Kasumi-1 (cell line): ENCODE measurements around the gene ALDH7A1.

ENCODE experiments used
- DNase-seq, 2 experiments: peaks; one replicate each; lab custom pipeline; 2025; lab: John Stamatoyannopoulos, UW

The ALDH7A1 gene

GRCh38 chr5:126508251-126508961 lies 86.6 kb downstream of the ALDH7A1 start:
- no peak for DNase-seq

DNA sequence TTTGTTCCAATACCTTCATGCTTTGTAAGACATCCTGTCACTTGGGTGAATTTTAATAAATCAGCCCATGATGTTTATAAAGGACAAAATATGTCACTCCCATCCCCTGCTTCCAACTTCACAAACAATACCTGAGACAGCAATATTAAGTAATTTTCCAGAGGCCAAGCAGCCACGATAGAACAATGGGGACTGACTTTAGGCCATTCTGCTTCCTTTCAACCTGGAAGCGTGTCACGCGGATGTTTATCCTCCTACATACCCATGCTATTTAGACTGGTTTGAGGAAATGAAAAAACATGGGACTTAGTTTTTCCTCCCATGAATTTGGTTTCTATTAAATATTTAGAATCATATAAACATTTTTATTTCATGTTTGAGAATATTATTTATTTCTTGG lies 88.9 kb downstream of the ALDH7A1 start:
- DNase-seq = no peak

DNA sequence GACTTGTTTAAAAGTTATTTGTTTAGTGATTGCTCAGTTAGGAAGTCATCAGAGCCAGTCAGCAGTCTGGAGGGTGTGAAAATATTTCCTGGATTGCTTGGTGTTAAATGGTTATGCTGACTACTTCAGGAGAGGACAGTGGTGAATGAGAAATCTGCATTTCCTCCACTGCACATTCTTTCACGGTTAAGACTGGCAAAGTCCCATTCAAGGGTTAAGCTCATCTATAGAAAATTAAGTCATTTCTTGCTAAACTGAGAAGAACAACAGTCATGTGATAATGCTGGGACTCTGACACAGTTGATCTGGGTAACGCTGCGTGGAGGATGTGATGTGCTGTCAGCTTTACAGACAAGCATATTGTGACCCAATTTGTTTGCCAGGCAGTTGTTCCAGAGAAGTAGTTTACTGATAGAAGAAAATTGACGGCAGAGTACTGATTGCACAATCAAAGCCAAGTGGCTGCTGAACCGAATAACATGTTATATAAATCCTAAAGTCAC lies 91.4 kb downstream of the ALDH7A1 start:
- no peak for DNase-seq

- DNase-seq = no peak
Measured at GRCh38 chr5:126501448-126501847, 93.6 kb downstream of the ALDH7A1 start.

- peak; percentile 30 to 45 for DNase-seq
Measured at GRCh38 chr5:126499853-126500342, 95.1 kb downstream of the ALDH7A1 start.

DNA sequence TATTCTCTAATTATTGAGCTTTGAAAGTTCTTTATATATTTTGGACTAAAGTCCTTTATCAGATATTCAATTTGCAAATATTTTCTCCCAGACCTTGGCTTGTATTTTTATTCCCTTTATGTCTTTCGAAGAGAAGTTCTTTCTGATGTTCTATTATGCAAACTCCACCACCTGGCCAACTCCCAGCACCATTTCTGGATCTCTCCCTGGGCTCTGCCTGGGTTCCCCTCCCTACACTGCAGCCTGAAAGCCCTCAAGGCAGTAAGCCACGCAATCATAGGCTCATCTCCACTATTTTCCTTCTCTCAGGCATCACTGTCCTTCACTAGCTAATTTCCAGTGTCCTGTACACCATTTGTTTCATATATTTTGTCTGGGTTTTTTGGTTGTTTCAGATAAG lies 95.7 kb downstream of the ALDH7A1 start:
- DNase-seq = no peak

GRCh38 chr5:126497506-126497905 lies 97.5 kb downstream of the ALDH7A1 start:
- DNase-seq = no peak

DNA sequence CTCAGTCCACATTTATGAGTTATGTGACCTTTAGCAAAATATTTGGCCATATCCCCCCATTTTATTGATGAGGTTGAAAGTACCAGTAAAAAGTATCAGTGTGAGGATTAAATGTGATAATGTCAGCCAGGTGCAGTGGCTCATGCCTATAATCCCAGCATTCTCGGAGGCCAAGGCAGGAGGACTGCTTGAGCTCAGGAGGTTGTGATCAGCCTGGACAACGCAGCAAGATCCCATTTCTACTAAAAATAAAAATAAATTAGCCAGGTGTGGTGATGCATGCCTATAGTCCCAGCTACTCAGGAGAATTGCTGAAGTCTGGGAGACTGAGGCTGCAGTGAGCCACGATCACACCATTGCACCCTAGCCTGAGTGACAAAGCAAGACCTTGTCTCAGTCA lies 100.6 kb downstream of the ALDH7A1 start:
- DNase-seq = no peak

DNA sequence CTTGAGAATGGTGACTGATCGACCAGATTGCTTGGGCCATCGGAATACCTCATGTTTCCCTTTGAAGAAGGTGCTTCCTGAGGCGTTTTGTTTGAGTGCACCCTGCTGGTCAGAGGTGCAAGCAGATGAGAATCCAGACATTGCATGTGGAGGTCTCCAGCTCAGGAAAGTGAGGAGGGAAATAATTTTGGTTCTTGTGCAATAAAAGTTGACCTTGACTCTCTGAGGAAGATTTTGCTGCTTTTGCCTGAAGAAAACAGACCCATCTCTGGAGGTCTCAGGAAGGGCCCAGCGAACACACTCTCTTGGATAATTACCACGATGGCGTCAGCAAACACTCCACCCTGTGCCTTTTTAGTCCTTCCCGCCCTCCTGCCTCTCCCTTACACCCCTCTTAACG lies 102.1 kb downstream of the ALDH7A1 start:
- DNase-seq = no peak

DNA sequence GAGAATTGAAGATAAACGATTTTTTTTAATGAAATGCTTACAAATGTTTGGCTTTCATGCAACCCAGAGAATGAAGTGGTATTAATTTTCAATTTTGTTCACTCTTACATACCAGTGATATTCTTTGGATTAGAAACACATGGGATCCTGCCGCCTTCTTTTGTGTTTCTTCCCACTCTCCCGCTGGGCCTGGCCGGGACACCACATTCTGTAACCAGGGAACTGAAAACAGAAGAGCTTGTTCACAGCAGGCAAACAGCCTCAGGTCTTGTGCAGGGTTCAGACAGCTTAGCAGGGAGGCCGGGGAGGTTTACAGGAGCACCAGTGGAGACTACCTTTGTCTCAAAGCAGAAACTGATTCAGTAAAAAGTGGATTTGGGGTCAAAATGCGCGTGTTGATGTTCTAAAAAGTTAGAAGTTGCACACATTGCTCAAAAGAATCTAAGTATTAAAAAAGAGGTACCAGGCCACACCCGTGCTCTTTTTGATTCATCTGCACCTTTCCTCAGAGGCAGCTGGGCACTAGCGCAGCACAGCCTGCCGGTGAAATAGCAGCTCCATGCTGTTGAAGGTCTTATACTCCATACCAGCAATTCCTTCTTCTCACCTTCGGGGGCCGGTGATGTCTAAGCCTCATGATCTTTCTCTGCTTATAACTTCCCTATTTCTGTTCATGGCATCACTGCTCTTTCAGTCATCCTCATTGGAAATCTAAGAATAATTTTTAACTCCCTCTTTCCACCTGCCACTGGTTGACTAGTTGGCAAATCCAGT lies 104.7 kb downstream of the ALDH7A1 start:
- peak; percentile 43 to 73 for DNase-seq

- no peak for DNase-seq
Measured at GRCh38 chr5:126488443-126489065, 106.5 kb downstream of the ALDH7A1 start.

- no peak for DNase-seq
Measured at GRCh38 chr5:126487596-126487995, 107.4 kb downstream of the ALDH7A1 start.

GRCh38 chr5:126486332-126486731 lies 108.7 kb downstream of the ALDH7A1 start:
- no peak for DNase-seq

DNA sequence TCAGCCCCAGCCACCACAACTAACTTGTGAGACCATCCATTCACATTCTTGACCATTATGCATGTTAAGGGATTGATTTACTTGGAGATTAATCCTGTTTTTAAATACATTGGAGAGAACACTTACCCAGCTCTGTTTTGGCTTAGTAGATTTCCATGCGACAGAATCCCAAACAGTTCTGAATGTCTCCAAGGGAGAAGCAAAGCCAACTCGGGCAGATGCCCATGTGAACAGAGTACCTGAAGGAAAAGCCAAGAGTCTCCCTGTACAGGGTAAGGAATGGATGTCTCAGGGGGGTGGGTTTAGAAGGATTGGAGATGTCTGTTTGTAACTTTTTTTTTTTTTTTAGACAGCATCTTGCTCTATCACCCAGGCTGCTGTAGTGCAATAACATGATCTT lies 110.8 kb downstream of the ALDH7A1 start:
- DNase-seq = no peak

DNA sequence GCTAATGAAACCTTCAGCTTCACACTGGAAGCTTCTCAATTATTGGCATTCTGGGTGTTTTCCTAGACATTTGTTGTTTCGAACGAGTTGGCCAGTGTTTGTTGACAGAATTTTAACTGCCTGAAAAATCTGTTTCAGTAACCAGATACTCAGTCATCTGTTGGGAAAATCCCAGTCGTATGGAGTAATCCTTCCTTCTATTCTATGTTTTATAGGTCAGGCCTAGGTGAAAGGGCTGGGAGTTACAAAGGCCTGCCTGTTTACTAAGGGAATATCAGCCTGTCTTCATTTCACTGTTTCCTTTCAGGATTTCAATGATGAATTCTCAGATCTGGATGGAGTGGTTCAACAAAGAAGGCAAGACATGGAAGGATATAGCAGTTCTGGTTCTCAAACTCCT lies 111.9 kb downstream of the ALDH7A1 start:
- DNase-seq = no peak

DNA sequence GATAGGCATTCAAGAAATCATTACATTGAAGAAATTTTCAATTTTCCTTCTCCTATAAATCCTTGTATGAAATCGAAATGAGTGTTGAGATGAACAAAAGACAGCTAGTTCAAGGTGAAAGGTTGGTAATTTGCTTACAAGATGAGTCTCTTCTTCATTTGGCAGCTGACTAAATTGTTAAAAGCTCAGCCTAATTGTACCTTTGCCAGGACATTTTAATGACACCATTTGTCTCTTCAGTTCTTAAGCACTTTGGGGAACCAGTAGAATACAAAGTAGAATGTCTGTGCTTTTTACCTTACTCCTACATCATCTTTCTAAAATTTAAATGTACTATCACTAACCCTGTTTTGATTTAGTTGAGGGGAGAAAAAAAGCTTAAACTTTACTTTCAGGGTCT lies 112.4 kb downstream of the ALDH7A1 start:
- no peak for DNase-seq

DNA sequence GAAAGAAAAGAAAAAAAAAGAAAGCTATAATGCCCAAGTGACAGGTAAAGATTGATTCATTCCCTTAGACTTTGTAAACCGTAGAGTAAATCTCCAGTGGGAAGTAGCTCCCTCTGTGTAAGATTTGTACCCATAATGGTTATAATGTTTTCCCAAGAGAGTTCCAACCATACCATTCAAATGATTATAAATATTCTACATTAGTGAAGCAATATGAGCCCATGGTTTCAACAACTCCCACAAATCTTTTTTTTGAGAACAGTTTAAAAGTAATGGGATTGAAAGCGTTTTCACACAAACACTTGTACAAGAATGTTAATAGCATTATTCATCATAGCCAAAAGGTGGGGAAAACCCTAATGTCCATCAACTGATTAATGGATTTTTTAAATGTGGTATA lies 113.8 kb downstream of the ALDH7A1 start:
- DNase-seq = no peak
